Lung (tissue), 12 donors: ENCODE data around the gene MCRIP1. TPM values are rescaled to one million over a fixed set of nuclear protein-coding genes. Genes with fewer than 3 reads are reported as not detected.
A peak's percentile ranks its signal among the peaks of the same experiment; 100 is the strongest.

ENCODE experiments used
- ATAC-seq: fragments of 200-7000 bp; cut with Tn5 transposase; one replicate; pipeline ENCODE4 v1.9.1; 2020; ENCODE audit warnings: moderate number of reproducible peaks; ENCODE audit not compliant: insufficient read depth, low FRiP score
- DNase-seq, 3 donors: peaks; one replicate each; pipeline ENCODE4 v3.0.0-alpha.2; 2013 to 2017
- H3K27ac ChIP-seq, 2 donors: one replicate each; pipeline ENCODE4 v1.5.1; 2013; ENCODE audit warnings: mild to moderate bottlenecking in 2 of 2, moderate library complexity in 2 of 2, control low read depth in 1 of 2, inconsistent platforms in 1 of 2, low read depth in 1 of 2, low read length in 1 of 2
- H3K27me3 ChIP-seq, 3 donors: one replicate each; pipeline ENCODE4 v1.5.1; 2013; ENCODE audit warnings: low read length in 2 of 3; ENCODE audit not compliant: control insufficient read depth in 3 of 3, insufficient read depth in 3 of 3
- H3K36me3 ChIP-seq, 4 donors: one replicate each; pipeline ENCODE4 v1.5.1; 2013; ENCODE audit warnings: low read length in 4 of 4, mild to moderate bottlenecking in 1 of 4, moderate library complexity in 1 of 4; ENCODE audit not compliant: control insufficient read depth in 4 of 4, insufficient read depth in 4 of 4
- H3K4me1 ChIP-seq, 5 donors: one replicate each; pipeline ENCODE4 v1.5.1; 2013; ENCODE audit warnings: low read length in 5 of 5, mild to moderate bottlenecking in 2 of 5, moderate library complexity in 1 of 5; ENCODE audit not compliant: control insufficient read depth in 5 of 5, insufficient read depth in 5 of 5
- H3K4me3 ChIP-seq: one replicate; pipeline ENCODE4 v1.5.1; 2013; ENCODE audit warnings: mild to moderate bottlenecking, control low read depth, moderate library complexity
- H3K9ac ChIP-seq, 2 donors: one replicate each; pipeline ENCODE4 v1.5.1; 2013; ENCODE audit warnings: low read length in 2 of 2, control low read depth in 1 of 2; ENCODE audit not compliant: insufficient read depth in 1 of 2
- H3K9me3 ChIP-seq, 4 donors: one replicate each; pipeline ENCODE4 v1.5.1; 2013; ENCODE audit warnings: low read length in 3 of 4, mild to moderate bottlenecking in 1 of 4, moderate library complexity in 1 of 4; ENCODE audit not compliant: control insufficient read depth in 4 of 4, insufficient read depth in 3 of 4
- WGBS, 2 donors: extraction: QIAGEN DNeasy Blood & Tissue Kit; methylation state at CpG; one replicate each; pipeline ENCODE4 v1.1.7; 2013; 5-methylcytosine and 5-hydroxymethylcytosine counted together
- polyA plus RNA-seq, 2 donors: library from polyadenylated mRNA; stranded (reverse); fragments of 200-250 nt; gene quantifications; one replicate each; pipeline ENCODE4 v1.2.1, GENCODE V29; 2013
- total RNA-seq, 2 donors: library from RNA; depleted of rRNA in 1 of 2; stranded (reverse); fragments of >200 nt in 1 of 2; gene quantifications; one replicate each; pipeline ENCODE4 v1.2.1, GENCODE V29; 2014 to 2021
- TF ChIP-seq, protein P1 (sequence below): IDR thresholded peaks from 2 replicates; pipeline ENCODE4 v1.5.1; 2012; ENCODE audit warnings: mild to moderate bottlenecking; ENCODE audit errors: control extremely low read depth, extremely low read depth
- donor health status: control.
- donor health status: control.
- donor health status: Bipolar disorder and iron deficiency.
- donor health status: healthy.
- donor health status: DM: yes; HTN: yes; CAD: no.

MCRIP1 gene
- total and polyA plus RNA-seq, 4 donors, result 47.6 to 188 (median 106) TPM

- 46 to 49% methylated on average over 7 of the region's 7 CpGs for WGBS, 2 donors
- ATAC-seq, result no peak
- H3K9ac ChIP-seq, result no peak overlapping the region
- no peak for DNase-seq
- peaks cover 0 to 4% (median 0%) of the 10 kb centered on the region in 5 donors for H3K4me1 ChIP-seq
- no peak overlapping the region for H3K4me3 ChIP-seq
- TF ChIP-seq, protein P1, sequence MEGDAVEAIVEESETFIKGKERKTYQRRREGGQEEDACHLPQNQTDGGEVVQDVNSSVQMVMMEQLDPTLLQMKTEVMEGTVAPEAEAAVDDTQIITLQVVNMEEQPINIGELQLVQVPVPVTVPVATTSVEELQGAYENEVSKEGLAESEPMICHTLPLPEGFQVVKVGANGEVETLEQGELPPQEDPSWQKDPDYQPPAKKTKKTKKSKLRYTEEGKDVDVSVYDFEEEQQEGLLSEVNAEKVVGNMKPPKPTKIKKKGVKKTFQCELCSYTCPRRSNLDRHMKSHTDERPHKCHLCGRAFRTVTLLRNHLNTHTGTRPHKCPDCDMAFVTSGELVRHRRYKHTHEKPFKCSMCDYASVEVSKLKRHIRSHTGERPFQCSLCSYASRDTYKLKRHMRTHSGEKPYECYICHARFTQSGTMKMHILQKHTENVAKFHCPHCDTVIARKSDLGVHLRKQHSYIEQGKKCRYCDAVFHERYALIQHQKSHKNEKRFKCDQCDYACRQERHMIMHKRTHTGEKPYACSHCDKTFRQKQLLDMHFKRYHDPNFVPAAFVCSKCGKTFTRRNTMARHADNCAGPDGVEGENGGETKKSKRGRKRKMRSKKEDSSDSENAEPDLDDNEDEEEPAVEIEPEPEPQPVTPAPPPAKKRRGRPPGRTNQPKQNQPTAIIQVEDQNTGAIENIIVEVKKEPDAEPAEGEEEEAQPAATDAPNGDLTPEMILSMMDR, result no peak
- H3K27ac ChIP-seq, result no peak overlapping the region
- peaks cover 0 to 2% (median 0%) of the 10 kb centered on the region in 4 donors for H3K9me3 ChIP-seq
- H3K36me3 ChIP-seq, result peaks cover 0 to 3% (median 0%) of the 10 kb centered on the region in 4 donors
- H3K27me3 ChIP-seq, result peaks cover 0 to 4% (median 0%) of the 10 kb centered on the region in 3 donors
Observed at GRCh38 chr17:81817758-81818147, 15.3 kb downstream of the MCRIP1 start.

DNA sequence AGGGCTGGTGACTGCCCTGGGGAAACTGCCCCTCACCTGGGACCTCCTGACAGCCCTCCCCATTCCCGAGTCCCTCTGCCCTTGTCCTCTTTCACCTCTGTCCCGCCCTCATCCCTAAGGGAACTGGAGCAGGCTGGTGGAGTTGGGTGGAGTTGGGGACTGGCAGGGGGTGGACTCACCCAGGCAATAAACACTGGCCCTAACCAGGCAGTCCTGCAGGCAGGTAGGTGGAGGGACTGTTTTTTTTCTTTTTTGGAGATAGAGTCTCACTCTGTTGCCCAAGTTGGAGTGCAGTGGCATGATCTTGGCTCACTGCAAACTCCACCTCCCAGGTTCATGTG, 17.5 kb downstream of the MCRIP1 start:
- 53 to 83% methylated on average over 2 of the region's 2 CpGs for WGBS, 2 donors
- DNase-seq (no peak), ATAC-seq (no peak)
- H3K9ac ChIP-seq, result no peak overlapping the region
- no peaks in the 10 kb centered on the region for H3K36me3 ChIP-seq
- H3K27me3 ChIP-seq, result peaks cover 0 to 4% (median 0%) of the 10 kb centered on the region in 3 donors
- peaks cover 0 to 4% (median 0%) of the 10 kb centered on the region in 5 donors for H3K4me1 ChIP-seq
- no peak overlapping the region for H3K4me3 ChIP-seq
- no peak overlapping the region for H3K27ac ChIP-seq
- TF ChIP-seq, protein P1, result no peak
- peaks cover 0 to 2% (median 0%) of the 10 kb centered on the region in 4 donors for H3K9me3 ChIP-seq

DNA sequence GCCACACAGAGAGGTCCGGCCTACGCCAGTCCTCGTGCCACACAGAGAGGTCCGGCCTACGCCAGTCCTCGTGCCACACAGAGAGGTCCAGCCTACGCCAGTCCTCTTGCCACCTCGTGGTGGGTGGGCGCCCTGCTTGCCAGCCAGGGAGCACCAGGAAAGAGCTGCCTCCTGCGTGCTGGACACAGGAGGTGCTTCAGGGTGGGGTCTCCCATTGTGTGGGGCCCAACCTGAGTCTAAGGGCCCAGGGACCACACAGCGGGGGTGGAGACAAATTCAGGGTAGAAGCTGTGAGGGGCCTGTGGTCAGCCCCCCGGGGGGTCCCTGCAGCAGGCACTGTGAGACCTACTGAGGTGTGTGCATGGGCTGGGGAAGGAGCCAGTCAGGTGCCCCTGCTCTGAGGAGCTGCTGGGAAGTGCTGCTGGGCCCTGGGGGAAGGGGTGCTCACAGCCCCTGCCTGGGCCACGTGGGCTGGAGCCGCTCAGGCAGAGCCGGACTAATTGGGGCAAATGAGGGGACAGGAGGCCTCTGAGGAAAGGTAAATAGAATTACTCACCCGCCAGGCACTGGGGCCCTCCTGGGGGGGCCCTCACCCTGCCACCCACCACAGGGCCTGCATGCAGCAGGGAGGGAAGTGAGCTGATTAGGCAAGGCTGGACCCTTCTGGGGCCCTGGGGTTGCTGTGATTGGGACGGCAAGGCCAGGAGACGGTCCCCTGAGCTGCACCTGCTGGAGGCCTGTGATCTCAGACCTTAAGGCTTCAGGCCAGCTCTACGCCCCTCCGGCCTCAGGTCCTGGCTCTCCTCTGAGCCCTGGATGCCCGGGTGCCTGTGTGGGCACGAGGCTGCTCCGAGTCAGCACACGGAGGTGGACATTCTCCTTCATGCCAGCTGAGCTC, 18.1 kb downstream of the MCRIP1 start:
- no peak overlapping the region for H3K27ac ChIP-seq
- H3K36me3 ChIP-seq, result no peaks in the 10 kb centered on the region
- WGBS, 2 donors, result 69 to 75% methylated on average over 20 to 24 of the region's 24 CpGs
- H3K27me3 ChIP-seq, result peaks cover 0 to 4% (median 0%) of the 10 kb centered on the region in 3 donors
- H3K9me3 ChIP-seq, result peaks cover 0 to 2% (median 0%) of the 10 kb centered on the region in 4 donors
- TF ChIP-seq, protein P1, result no peak
- H3K9ac ChIP-seq, result no peak overlapping the region
- H3K4me1 ChIP-seq, result peaks cover 0 to 4% (median 0%) of the 10 kb centered on the region in 5 donors
- ATAC-seq (peak; percentile 40), DNase-seq (peak; percentile 34 to 58 (median 58))
- H3K4me3 ChIP-seq, result no peak overlapping the region
